Mesothelial cell of epicardium (in vitro differentiated cells): ENCODE results near the gene SPON2. TPM values are rescaled to one million over a fixed set of nuclear protein-coding genes. Genes with fewer than 3 reads are reported as not detected.

Source experiments
- DNase-seq, 2 experiments: peaks; one replicate each; pipeline ENCODE4 v3.0.0; 2021; ENCODE audit warnings: low spot score in 2 of 2; ENCODE audit not compliant: unreplicated experiment in 2 of 2
- H3K27ac Mint-ChIP-seq: 2 replicates; pipeline ENCODE4 v1.8.0; 2021; ENCODE audit warnings: mixed read lengths
- H3K27me3 Mint-ChIP-seq: 2 replicates; pipeline ENCODE4 v1.8.0; 2021; ENCODE audit warnings: low read depth, mixed read lengths
- H3K36me3 Mint-ChIP-seq: 2 replicates; pipeline ENCODE4 v1.8.0; 2021; ENCODE audit warnings: mixed read lengths
- H3K4me1 Mint-ChIP-seq: 2 replicates; pipeline ENCODE4 v1.8.0; 2021; ENCODE audit warnings: mixed read lengths
- H3K4me3 Mint-ChIP-seq: 2 replicates; pipeline ENCODE4 v1.8.0; 2021; ENCODE audit warnings: mild to moderate bottlenecking, moderate library complexity, mixed read lengths
- H3K9me3 Mint-ChIP-seq: 2 replicates; pipeline ENCODE4 v1.8.0; 2021; ENCODE audit warnings: mixed read lengths
- CTCF ChIP-seq: fragments of 200-600 bp; sonication (generic); IDR thresholded peaks from one replicate; pipeline ENCODE4 v1.5.0; 2021; ENCODE audit warnings: antibody characterized with exemption; ENCODE audit not compliant: unreplicated experiment
- total RNA-seq: library from RNA; stranded (reverse); gene quantifications from 3 replicates; pipeline ENCODE4 v1.2.1, GENCODE V29; 2021

The SPON2 gene
- total RNA-seq = 44.0 to 58.7 TPM (median 56.4 TPM) in 3 replicates

- Mint-ChIP-seq H3K9me3 (no peaks in the 10 kb centered on the region), H3K36me3 (peaks cover 1% of the 10 kb centered on the region), H3K4me3 (peak within 1 kb of the TSS; percentile 58), H3K27me3 (peaks cover 80% of the 10 kb centered on the region), H3K27ac (no peak within 1 kb of the TSS), H3K4me1 (peaks cover 9% of the 10 kb centered on the region)
- no peak for DNase-seq
- no peak for TF ChIP-seq CTCF
Observed at GRCh38 chr4:1172228-1172851, at the start of gene SPON2. TSS of gene SPON2 (minus strand) at chr4:1172583.

- peaks cover 41% of the 10 kb centered on the region for H3K36me3 Mint-ChIP-seq
- H3K27ac Mint-ChIP-seq = no peak overlapping the region
- no peaks in the 10 kb centered on the region for H3K27me3 Mint-ChIP-seq
Observed at GRCh38 chr4:1221155-1221870, 48.9 kb upstream of the SPON2 start.

GRCh38 chr4:1220566-1220965, 48.2 kb upstream of the SPON2 start:
- no peak for DNase-seq
- no peak overlapping the region for H3K4me3 Mint-ChIP-seq
- H3K27ac Mint-ChIP-seq = no peak overlapping the region
- no peak for TF ChIP-seq CTCF
- peaks cover 41% of the 10 kb centered on the region for H3K36me3 Mint-ChIP-seq
- no peaks in the 10 kb centered on the region for H3K27me3 Mint-ChIP-seq
- H3K9me3 Mint-ChIP-seq = no peaks in the 10 kb centered on the region
- no peaks in the 10 kb centered on the region for H3K4me1 Mint-ChIP-seq

More at GRCh38 chr4:1221155-1221870, 48.9 kb upstream of the SPON2 start:
- TF ChIP-seq CTCF = no peak
- H3K4me3 Mint-ChIP-seq = no peak overlapping the region
- no peaks in the 10 kb centered on the region for H3K9me3 Mint-ChIP-seq
- H3K4me1 Mint-ChIP-seq = no peaks in the 10 kb centered on the region
- no peak for DNase-seq

DNA sequence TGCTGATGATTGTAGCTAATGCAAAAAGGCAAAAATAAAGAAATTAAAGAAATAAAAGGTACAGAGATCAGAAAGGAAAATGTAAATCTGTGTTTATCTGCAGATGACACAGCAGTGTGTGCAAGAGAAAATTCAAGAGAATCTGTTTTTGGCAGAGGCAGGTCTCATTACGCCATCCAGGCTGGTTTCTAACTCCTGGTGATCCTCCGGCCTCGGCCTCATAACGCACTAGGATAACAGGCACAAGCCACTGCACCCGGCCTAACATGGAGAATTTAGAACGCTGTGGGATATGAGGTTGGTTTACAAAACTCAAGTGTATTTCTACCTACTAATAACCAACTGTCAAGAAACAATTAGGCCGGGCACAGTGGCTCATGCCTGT, 47.2 kb upstream of the SPON2 start:
- no peak overlapping the region for H3K27ac Mint-ChIP-seq
- H3K4me3 Mint-ChIP-seq = no peak overlapping the region

More for the DNA sequence above, 47.2 kb upstream of the SPON2 start:
- Mint-ChIP-seq H3K36me3 (peaks cover 37% of the 10 kb centered on the region), H3K9me3 (no peaks in the 10 kb centered on the region), H3K4me1 (no peaks in the 10 kb centered on the region), H3K27me3 (no peaks in the 10 kb centered on the region)
- no peak for DNase-seq
- no peak for TF ChIP-seq CTCF
